GM19397 (cell line): ENCODE data around the gene PXMP2.

ENCODE experiments used
- ATAC-seq: cut with Tn5 transposase; IDR thresholded peaks from one replicate; pipeline ENCODE4 v1.9.1; 2021; ENCODE audit warnings: mild to moderate bottlenecking, moderate library complexity; ENCODE audit not compliant: unreplicated experiment

Gene PXMP2

GRCh38 chr12:132719954-132720324 lies 32.6 kb downstream of the PXMP2 start:
- ATAC-seq: no peak

DNA sequence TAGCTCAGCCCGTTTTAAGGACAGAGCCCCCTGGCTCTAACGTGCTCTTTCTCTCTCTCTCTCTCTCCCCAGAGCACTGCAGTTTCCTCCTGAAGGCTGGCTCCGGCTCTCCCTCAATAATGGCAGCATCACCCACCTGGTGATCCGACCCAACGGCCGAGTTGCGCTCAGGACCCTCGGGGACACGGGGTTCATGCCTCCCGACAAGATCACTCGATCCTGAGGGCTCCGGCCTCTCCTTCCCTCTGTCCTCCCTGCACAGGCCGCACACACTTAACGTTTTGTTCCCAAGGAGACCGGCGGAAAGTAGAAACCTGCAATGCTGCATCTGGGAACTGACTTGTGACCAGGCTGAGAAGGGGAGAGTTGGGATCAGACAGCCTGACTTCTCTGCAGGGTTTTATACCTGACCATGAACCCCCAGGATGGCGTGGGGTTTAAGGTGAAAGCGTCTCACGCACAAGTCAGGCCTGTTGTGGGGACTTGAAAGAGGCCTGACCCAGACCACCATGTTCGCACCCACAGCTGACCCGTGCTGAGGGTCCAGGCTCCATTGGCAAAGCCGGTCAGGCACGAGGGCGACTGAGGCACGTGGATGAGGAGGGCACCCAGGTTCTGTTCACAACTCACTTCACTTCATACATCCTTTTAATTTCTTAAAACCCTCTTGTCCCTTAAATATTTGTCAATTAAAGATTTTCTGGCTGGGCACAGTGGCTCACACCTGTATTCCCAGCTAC lies 33.4 kb downstream of the PXMP2 start:
- ATAC-seq: no peak

DNA sequence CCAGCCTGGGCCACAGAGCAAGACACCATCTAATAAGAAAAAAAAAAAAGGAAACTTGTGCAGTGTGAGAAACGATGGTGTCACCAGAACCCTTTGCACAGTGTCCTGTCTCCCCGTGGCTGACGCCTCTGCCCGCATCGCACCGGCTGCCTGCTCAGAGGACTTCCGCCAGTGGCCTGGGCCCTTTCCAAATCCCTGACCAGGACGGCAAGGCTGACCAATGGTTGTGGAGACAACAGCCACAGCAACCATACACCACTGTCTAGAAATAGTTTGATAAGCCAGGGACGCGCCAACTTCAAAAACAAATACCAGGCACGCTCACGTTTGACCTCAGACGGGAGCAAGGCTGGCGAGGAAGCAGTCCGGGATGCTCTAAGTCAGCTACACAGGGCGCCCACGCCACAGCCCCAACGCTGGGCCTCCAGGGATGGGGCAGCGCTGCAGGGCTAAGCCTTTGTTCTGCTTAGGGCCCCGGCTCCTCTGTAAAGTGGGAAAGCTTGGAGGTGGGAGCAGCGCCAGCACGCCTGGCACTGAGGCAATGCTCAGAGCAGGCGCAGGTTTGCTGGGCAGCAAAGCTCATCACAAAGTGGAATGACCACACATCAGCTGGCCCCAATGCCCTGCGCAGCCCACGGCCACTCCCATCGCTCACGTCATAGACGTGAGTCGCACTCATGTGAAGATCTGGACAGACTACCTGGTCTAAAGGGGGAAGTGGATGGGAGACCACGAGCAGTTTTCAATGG lies 35.8 kb downstream of the PXMP2 start:
- no peak for ATAC-seq

DNA sequence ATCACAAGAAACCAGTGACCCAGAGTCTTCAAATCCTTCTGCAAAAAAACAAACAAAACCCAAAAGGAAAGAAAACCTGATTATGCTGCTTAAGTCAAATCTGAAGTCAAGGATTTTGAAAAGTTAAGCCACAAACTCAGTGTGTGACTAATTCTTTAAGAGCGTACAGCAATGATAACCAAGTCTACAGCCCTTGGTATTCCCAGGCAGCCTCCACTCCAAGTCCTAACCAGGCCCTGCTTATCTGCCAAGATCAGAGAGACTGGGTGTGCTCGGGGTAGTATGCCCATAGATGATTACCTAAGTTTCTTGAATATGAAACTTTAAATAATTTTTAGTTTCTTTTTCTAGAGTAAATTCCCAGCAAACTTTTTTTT lies 36.4 kb downstream of the PXMP2 start:
- ATAC-seq: no peak

DNA sequence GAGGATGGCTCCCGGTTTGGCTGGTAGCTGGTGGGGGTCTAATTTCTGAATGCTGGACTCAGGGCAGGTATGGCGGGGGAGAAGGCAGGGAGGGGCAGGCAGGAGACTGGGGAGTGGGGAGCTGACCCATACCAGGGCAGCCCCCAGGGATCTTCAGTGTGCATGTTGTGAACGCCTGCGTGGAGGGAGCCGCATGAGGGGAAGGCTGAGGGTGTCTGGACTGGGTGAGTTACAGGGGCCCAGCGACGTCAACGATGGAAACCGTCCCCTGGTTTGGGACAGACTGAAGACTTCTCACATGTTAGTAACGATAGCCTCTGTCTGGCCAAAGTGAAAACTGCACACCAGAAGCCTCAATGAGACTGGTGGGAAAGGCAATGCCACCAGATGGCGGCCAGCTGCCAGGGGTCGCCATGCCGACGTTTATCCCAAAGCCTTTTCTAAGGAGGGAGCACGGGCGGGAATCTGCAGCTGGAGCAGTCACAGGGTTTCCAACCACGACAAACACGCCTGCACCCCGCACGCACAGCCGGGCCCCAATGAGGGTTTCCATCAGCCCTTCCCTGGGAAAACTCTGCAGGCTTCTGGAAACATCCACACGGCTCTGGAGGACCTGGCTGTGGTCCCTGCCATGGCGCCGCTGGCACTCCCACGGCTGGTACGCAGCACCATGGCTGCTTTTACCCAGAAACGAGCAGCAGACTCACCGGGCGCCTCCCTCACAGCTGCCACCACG lies 37.3 kb downstream of the PXMP2 start:
- no peak for ATAC-seq

DNA sequence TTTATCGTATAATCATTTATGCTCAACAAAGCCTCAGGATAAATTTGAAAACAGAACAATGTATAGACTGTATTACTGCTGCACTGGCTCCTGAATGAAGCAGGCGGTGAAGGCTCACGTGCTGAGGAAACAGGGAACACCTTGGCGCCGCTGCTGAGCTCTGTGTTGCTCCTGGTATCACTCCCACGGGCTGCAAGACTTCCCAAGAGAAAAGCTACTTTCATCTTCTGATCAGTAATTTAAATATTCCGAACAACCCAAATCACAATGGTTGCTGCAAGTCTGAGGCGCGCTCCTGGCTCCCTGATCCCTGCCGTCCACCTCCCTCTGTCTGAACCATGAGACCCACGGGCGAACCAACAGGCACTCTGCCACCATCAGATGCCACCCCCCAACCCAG lies 39.0 kb downstream of the PXMP2 start:
- no peak for ATAC-seq

- no peak for ATAC-seq
These were observed 39.9 kb downstream of the PXMP2 start for GRCh38 chr12:132727091-132727794.

DNA sequence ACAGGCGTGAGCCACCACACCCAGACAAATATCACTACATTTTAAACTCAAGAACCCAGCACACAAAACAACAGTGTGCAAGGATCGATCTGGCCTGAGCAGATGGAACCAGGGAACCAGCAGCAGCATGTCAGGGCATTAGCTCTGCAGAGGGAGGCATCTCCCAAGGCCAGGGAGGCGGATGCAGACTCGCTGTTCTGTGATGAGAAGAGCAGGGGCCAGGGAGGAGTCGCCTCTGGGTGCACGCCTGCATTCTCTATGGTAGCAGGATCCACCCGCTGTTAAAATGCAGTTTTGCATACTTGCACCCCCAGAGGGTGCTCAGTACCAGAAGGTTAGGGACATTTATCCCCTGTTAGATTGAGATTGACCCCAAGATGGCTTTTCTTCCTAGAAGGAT lies 41.1 kb downstream of the PXMP2 start:
- ATAC-seq: no peak

GRCh38 chr12:132729541-132730320 lies 42.3 kb downstream of the PXMP2 start:
- no peak for ATAC-seq

- ATAC-seq: no peak
These were observed 43.0 kb downstream of the PXMP2 start for GRCh38 chr12:132730353-132730752.

GRCh38 chr12:132731574-132731973 lies 44.2 kb downstream of the PXMP2 start:
- no peak for ATAC-seq

DNA sequence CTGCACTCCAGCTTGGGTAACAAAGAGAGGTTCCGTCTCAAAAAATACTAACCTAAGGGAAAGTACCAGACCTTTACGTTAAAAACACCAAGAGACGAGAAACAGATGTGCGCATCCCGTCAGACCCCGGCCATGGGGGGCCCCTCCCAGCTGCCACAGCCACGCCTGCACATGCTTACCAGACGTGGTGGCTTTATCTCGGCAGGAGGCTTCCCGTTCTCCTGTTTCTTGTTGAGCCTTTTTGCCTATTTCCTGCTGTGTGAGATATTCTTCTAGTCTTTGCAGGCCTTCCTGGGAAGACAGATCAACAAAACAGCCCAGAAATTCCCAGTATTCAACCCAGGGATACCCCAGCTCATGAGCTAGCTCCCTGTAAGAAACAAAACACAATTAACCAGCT lies 46.8 kb downstream of the PXMP2 start:
- ATAC-seq: no peak

DNA sequence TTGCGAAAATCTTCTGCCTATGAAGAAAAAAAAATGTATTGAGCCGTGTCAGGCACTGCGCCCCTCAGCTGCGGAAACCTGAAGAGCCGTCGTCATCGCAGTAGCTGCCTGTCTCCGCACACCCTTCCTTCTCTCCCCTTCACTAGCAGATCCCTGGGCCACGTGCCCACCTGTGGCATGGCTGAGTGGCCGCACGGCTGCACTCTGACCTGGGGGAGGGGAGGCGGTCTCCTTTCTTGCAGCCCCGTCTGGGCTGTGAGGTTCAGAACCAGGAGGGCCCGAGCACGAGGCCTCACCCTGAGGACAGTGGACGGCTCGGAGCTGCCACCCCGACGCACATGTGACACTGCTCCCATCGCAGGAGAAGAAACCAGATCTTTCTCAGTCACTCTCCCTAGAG lies 48.1 kb downstream of the PXMP2 start:
- ATAC-seq: no peak

- ATAC-seq: no peak
These were observed 49.0 kb downstream of the PXMP2 start for GRCh38 chr12:132736378-132736777.

DNA sequence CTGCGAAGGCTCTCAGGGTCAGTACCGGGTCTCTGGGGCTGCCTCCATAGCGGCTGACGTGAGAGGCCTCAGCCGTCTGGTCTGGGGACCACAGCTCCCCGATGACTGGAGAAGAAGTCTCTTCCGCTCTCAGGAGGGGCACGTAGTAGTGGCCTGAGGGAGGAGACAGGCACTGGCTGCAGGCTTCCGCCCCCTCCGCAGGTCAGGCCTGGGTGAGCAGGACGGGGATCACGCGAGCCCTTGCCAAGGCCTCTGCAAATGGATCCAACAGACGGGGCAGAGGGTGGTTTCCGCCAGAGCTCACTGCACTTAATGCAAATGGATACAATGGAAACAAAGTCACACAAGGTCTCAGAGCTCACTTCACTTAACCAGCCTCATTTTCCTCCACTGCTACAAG lies 49.5 kb downstream of the PXMP2 start:
- ATAC-seq: no peak

- ATAC-seq: no peak
These were observed 52.4 kb downstream of the PXMP2 start for GRCh38 chr12:132739600-132740312.

DNA sequence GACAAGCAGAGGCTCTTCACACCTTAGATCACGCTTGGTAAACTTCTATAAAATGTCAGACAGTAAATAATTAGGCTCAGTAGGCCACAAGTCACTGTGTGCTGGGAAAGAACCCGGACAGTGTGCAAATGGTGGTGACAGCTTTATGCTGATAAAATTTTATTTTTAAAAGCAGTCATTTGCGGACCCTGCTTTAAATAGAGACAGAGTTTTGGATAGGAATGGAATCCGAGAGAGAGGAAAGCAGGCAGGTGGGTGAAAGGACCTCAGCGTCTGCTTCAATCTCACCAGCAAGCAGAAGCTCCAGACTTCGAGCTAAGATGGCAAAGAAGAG lies 52.9 kb downstream of the PXMP2 start:
- ATAC-seq: no peak

GRCh38 chr12:132740652-132741051 lies 53.3 kb downstream of the PXMP2 start:
- no peak for ATAC-seq

DNA sequence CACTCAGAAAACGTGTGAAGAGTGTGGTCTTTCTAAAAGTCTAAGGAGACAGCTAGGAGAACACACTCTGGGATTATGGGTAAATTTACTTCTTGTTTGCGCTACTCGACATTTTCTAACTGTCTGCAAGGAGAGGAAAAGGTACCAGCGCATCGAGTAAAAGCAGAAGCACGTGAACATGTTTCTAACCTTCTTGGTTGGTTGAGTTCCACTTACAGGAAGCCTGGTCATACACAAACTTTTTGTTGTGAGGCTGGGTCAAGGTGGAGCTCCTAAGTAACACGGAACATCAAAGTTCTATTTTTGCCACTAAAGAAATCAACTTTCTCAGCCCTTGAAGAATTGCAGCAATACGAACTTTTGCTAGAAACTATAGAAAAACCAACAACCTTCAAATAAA lies 54.2 kb downstream of the PXMP2 start:
- no peak for ATAC-seq

DNA sequence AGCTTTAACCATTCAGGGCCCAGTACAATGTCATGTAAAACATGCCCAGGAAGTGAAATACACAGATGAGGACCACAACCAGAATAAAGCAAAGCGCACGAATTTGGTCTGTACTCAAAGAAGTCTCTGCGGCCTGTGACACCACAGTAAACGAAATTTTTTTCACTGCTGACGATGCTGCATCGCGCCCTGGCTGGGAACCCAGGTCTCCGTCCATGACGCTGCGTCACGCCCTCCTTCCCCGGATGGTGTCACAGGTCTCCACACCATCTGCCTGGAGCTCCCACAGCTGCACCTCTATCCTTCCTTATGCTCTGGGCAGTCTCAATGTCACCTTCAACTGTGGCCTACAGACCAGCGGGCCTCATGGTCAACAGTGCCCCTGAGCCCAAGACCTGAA lies 56.4 kb downstream of the PXMP2 start:
- no peak for ATAC-seq
